Measurements from ENCODE around the gene ZNF324B. TPM values are rescaled to one million over a fixed set of nuclear protein-coding genes. Genes with fewer than 3 reads are reported as not detected.
"Not testable (repeated sequence)": the region's sequence is repeated elsewhere in the genome, so short reads cannot be mapped to it uniquely, and the experiment has no call there.

Gene ZNF324B
- total RNA-seq = 10 to 100 TPM in 1 of 2 donors, 1 to 10 TPM in 1; 8.8 to 14.4 TPM

GRCh38 chr19:58451358-58452101 is at the start of gene ZNF324B:
Gene ZNF324B, plus strand, starts transcription at chr19:58451622. Its CDS starts 2,080 bp downstream, at chr19:58453702.
- peaks cover 15% of the 10 kb centered on the region for H3K36me3 Mint-ChIP-seq

GRCh38 chr19:58401840-58402421 is 49.5 kb upstream of the ZNF324B start:
- peak; percentile 50 for DNase-seq (ENCODE audit: low spot score)
- peaks cover 0 to 2% of the 10 kb centered on the region in 2 donors for H3K27me3 Mint-ChIP-seq
- H3K4me1 Mint-ChIP-seq (ENCODE audit: low read depth in 2 of 2) = peaks cover 17 to 19% of the 10 kb centered on the region in 2 donors
- no peaks in the 10 kb centered on the region for H3K9me3 Mint-ChIP-seq
- H3K36me3 Mint-ChIP-seq = no peaks in the 10 kb centered on the region
- H3K4me3 Mint-ChIP-seq = no peak overlapping the region
- peak overlapping the region in 1 of 2 donors; percentile 85 for H3K27ac Mint-ChIP-seq
- ATAC-seq = no peak

More at GRCh38 chr19:58451358-58452101, at the start of gene ZNF324B:
- Mint-ChIP-seq H3K27ac (peak within 1 kb of the TSS; percentile 11 to 57), H3K9me3 (no peaks in the 10 kb centered on the region), H3K4me1 (ENCODE audit: low read depth in 2 of 2) (peaks cover 19 to 20% of the 10 kb centered on the region in 2 donors), H3K4me3 (peak within 1 kb of the TSS; percentile 93), H3K27me3 (peaks cover 12 to 18% of the 10 kb centered on the region in 2 donors)
- peak; percentile 98 to 99 for ATAC-seq
- peak; percentile 95 for DNase-seq (ENCODE audit: low spot score)

GRCh38 chr19:58403920-58404478 is 47.4 kb upstream of the ZNF324B start:
- H3K9me3 Mint-ChIP-seq; ATAC-seq; DNase-seq (ENCODE audit: low spot score); H3K4me3 Mint-ChIP-seq; H3K27me3 Mint-ChIP-seq; H3K36me3 Mint-ChIP-seq; H3K27ac Mint-ChIP-seq: not testable (repeated sequence)
- peaks cover 32 to 34% of the 10 kb centered on the region in 2 donors for H3K4me1 Mint-ChIP-seq (ENCODE audit: low read depth in 2 of 2)

- Mint-ChIP-seq H3K27me3 (no peaks in the 10 kb centered on the region), H3K27ac (peak overlapping the region; percentile 82 to 93), H3K36me3 (no peaks in the 10 kb centered on the region), H3K4me3 (peak overlapping the region; percentile 96), H3K4me1 (ENCODE audit: low read depth in 2 of 2) (peaks cover 31 to 32% of the 10 kb centered on the region in 2 donors), H3K9me3 (no peaks in the 10 kb centered on the region)
- ATAC-seq (no peak), DNase-seq (ENCODE audit: low spot score) (no peak)
These were observed 44.4 kb upstream of the ZNF324B start for GRCh38 chr19:58406818-58407657.

GRCh38 chr19:58407658-58408151 is 43.7 kb upstream of the ZNF324B start:
- peak overlapping the region; percentile 82 to 93 for H3K27ac Mint-ChIP-seq
- no peaks in the 10 kb centered on the region for H3K27me3 Mint-ChIP-seq
- ATAC-seq (no peak), DNase-seq (ENCODE audit: low spot score) (no peak)
- H3K36me3 Mint-ChIP-seq = peaks cover under 1% of the 10 kb centered on the region
- H3K4me3 Mint-ChIP-seq = peak overlapping the region; percentile 96
- peaks cover 31 to 32% of the 10 kb centered on the region in 2 donors for H3K4me1 Mint-ChIP-seq (ENCODE audit: low read depth in 2 of 2)
- no peaks in the 10 kb centered on the region for H3K9me3 Mint-ChIP-seq

- Mint-ChIP-seq H3K36me3 (peaks cover 5% of the 10 kb centered on the region), H3K27me3 (no peaks in the 10 kb centered on the region), H3K4me3 (peak within 1 kb of the TSS; percentile 96), H3K9me3 (no peaks in the 10 kb centered on the region), H3K27ac (peak within 1 kb of the TSS; percentile 82 to 93), H3K4me1 (ENCODE audit: low read depth in 2 of 2) (peaks cover 31 to 32% of the 10 kb centered on the region in 2 donors)
- DNase-seq (ENCODE audit: low spot score) (peak; percentile 94), ATAC-seq (peak; percentile 98)
These were observed 43.0 kb upstream of the ZNF324B start, which contains the start of gene ZNF584 for GRCh38 chr19:58408152-58409009. Gene ZNF584, plus strand, starts transcription at chr19:58408649. Its CDS starts 499 bp downstream, at chr19:58409148.

GRCh38 chr19:58409010-58409790 is 42.2 kb upstream of the ZNF324B start:
- ATAC-seq (peak in 1 of 2 donors; percentile 31), DNase-seq (ENCODE audit: low spot score) (no peak)
- peaks cover 5% of the 10 kb centered on the region for H3K36me3 Mint-ChIP-seq
- no peaks in the 10 kb centered on the region for H3K27me3 Mint-ChIP-seq
- H3K9me3 Mint-ChIP-seq = no peaks in the 10 kb centered on the region
- H3K27ac Mint-ChIP-seq = peak overlapping the region; percentile 82 to 93
- H3K4me3 Mint-ChIP-seq = peak overlapping the region; percentile 96
- peaks cover 31 to 32% of the 10 kb centered on the region in 2 donors for H3K4me1 Mint-ChIP-seq (ENCODE audit: low read depth in 2 of 2)

GRCh38 chr19:58416604-58417003 is 34.8 kb upstream of the ZNF324B start:
- H3K27me3 Mint-ChIP-seq = no peaks in the 10 kb centered on the region
- no peaks in the 10 kb centered on the region for H3K4me1 Mint-ChIP-seq (ENCODE audit: low read depth in 2 of 2)
- no peak for DNase-seq (ENCODE audit: low spot score)
- no peak overlapping the region for H3K27ac Mint-ChIP-seq
- ATAC-seq = no peak
- peaks cover 34% of the 10 kb centered on the region for H3K36me3 Mint-ChIP-seq
- H3K9me3 Mint-ChIP-seq = no peaks in the 10 kb centered on the region
- H3K4me3 Mint-ChIP-seq = no peak overlapping the region

- H3K4me1 Mint-ChIP-seq (ENCODE audit: low read depth in 2 of 2) = no peaks in the 10 kb centered on the region
- no peaks in the 10 kb centered on the region for H3K9me3 Mint-ChIP-seq
- H3K27ac Mint-ChIP-seq = no peak overlapping the region
- no peak for DNase-seq (ENCODE audit: low spot score)
- no peak overlapping the region for H3K4me3 Mint-ChIP-seq
- ATAC-seq = no peak
- H3K27me3 Mint-ChIP-seq = no peaks in the 10 kb centered on the region
- peaks cover 36% of the 10 kb centered on the region for H3K36me3 Mint-ChIP-seq
These were observed 34.4 kb upstream of the ZNF324B start for GRCh38 chr19:58417071-58417470.

GRCh38 chr19:58428617-58429016 is 22.8 kb upstream of the ZNF324B start:
- ATAC-seq (no peak), DNase-seq (ENCODE audit: low spot score) (no peak)
- Mint-ChIP-seq H3K4me1 (ENCODE audit: low read depth in 2 of 2) (no peaks in the 10 kb centered on the region), H3K9me3 (peaks cover 12% of the 10 kb centered on the region), H3K36me3 (peaks cover 26% of the 10 kb centered on the region), H3K27ac (no peak overlapping the region), H3K27me3 (no peaks in the 10 kb centered on the region), H3K4me3 (no peak overlapping the region)

- DNase-seq (ENCODE audit: low spot score) (no peak), ATAC-seq (no peak)
- Mint-ChIP-seq H3K9me3 (peaks cover 12% of the 10 kb centered on the region), H3K4me3 (no peak overlapping the region), H3K27ac (no peak overlapping the region), H3K4me1 (ENCODE audit: low read depth in 2 of 2) (no peaks in the 10 kb centered on the region), H3K27me3 (no peaks in the 10 kb centered on the region), H3K36me3 (peaks cover 37% of the 10 kb centered on the region)
These were observed 21.7 kb upstream of the ZNF324B start for GRCh38 chr19:58429745-58430144.

GRCh38 chr19:58434217-58434616 is 17.2 kb upstream of the ZNF324B start:
- Mint-ChIP-seq H3K4me3 (no peak overlapping the region), H3K27me3 (no peaks in the 10 kb centered on the region), H3K27ac (no peak overlapping the region), H3K9me3 (peaks cover 22% of the 10 kb centered on the region), H3K4me1 (ENCODE audit: low read depth in 2 of 2) (peaks cover 7 to 10% of the 10 kb centered on the region in 2 donors), H3K36me3 (peaks cover 74% of the 10 kb centered on the region)
- ATAC-seq (no peak), DNase-seq (ENCODE audit: low spot score) (no peak)

Data from natural killer cell treated with Interleukin-12 subunit alpha and Interleukin-12 subunit beta and Interleukin-15 and Interleukin-18, amount 100 ng/mL, for 72 hours (primary cell).